SHP77 treated with DMSO at 0.1 percent for 48 hours (cell line): ENCODE measurements around the gene TMEM186.
"Not testable (repeated sequence)": the region's sequence is repeated elsewhere in the genome, so short reads cannot be mapped to it uniquely, and the experiment has no call there.

Experiments
- DNase-seq: peaks from one replicate; lab custom pipeline; 2025; lab: John Stamatoyannopoulos, UW

The TMEM186 gene

GRCh38 chr16:8812162-8812843 lies 14.9 kb upstream of the TMEM186 start:
- DNase-seq = no peak

GRCh38 chr16:8808613-8809353 lies 11.3 kb upstream of the TMEM186 start:
- no peak for DNase-seq

- DNase-seq = no peak
These were observed 10.6 kb upstream of the TMEM186 start for GRCh38 chr16:8808009-8808408.

- DNase-seq = no peak
These were observed 9.8 kb upstream of the TMEM186 start for GRCh38 chr16:8807189-8807588.

- DNase-seq = no peak
These were observed 9.0 kb upstream of the TMEM186 start for GRCh38 chr16:8806272-8806983.

- DNase-seq = no peak
These were observed 6.9 kb upstream of the TMEM186 start for GRCh38 chr16:8804313-8804712.

- DNase-seq = not testable (repeated sequence)
These were observed 6.3 kb upstream of the TMEM186 start for GRCh38 chr16:8803733-8804132.

GRCh38 chr16:8801701-8802100 lies 4.3 kb upstream of the TMEM186 start:
- DNase-seq = no peak

- DNase-seq = no peak
These were observed 1.2 kb upstream of the TMEM186 start for GRCh38 chr16:8798535-8799157.

GRCh38 chr16:8798174-8798527 lies 712 bp upstream of the TMEM186 start:
- no peak for DNase-seq

- no peak for DNase-seq
These were observed 723 bp downstream of the TMEM186 start for GRCh38 chr16:8796469-8797363.

GRCh38 chr16:8795818-8796217 lies 1.6 kb downstream of the TMEM186 start:
- DNase-seq = no peak

GRCh38 chr16:8795091-8795490 lies 2.3 kb downstream of the TMEM186 start:
- DNase-seq = no peak

- DNase-seq = no peak
These were observed 8.8 kb downstream of the TMEM186 start for GRCh38 chr16:8788578-8789172.

- not testable (repeated sequence) for DNase-seq
These were observed 11.1 kb downstream of the TMEM186 start for GRCh38 chr16:8786316-8786715.

- DNase-seq = no peak
These were observed 12.0 kb downstream of the TMEM186 start for GRCh38 chr16:8785408-8785807.

- no peak for DNase-seq
These were observed 14.8 kb downstream of the TMEM186 start for GRCh38 chr16:8782673-8783072.

GRCh38 chr16:8781797-8782196 lies 15.6 kb downstream of the TMEM186 start:
- no peak for DNase-seq

- DNase-seq = no peak
These were observed 20.2 kb downstream of the TMEM186 start for GRCh38 chr16:8777217-8777616.

GRCh38 chr16:8776129-8776584 lies 21.3 kb downstream of the TMEM186 start:
- no peak for DNase-seq

- DNase-seq = no peak
These were observed 22.1 kb downstream of the TMEM186 start for GRCh38 chr16:8775359-8775758.
